Measurements from ENCODE around the gene SLC16A4. TPM values are rescaled to one million over a fixed set of nuclear protein-coding genes. Genes with fewer than 3 reads are reported as not detected.
A peak's percentile ranks its signal among the peaks of the same experiment; 100 is the strongest.

The SLC16A4 gene
- total and polyA plus RNA-seq, 3 donors from 2014 or later: 5.8 to 17.4 (median 8.2) TPM

DNA sequence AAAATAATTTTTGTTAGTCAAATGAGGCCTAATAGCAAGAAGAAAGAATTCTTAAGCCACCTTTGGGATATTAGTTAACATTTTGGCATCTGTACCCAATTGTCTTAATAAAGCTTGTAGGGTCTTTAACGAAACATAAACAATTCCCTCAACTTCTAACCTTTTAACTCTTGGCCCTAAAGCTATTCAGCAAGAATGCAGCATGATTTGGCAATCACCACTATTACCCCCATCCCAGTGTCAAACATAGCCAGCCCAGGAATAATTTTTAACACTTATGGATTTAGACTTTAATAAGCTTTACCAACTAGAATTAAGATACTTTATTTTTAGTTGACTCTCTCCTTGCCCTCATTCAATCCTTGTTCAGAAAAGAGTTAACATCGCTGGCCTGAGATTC lies 2.5 kb upstream of the SLC16A4 start:
- no peak for TF ChIP-seq POLR2A (IDR thresholded peaks at IDR 0.05)
- TF ChIP-seq, protein P1, sequence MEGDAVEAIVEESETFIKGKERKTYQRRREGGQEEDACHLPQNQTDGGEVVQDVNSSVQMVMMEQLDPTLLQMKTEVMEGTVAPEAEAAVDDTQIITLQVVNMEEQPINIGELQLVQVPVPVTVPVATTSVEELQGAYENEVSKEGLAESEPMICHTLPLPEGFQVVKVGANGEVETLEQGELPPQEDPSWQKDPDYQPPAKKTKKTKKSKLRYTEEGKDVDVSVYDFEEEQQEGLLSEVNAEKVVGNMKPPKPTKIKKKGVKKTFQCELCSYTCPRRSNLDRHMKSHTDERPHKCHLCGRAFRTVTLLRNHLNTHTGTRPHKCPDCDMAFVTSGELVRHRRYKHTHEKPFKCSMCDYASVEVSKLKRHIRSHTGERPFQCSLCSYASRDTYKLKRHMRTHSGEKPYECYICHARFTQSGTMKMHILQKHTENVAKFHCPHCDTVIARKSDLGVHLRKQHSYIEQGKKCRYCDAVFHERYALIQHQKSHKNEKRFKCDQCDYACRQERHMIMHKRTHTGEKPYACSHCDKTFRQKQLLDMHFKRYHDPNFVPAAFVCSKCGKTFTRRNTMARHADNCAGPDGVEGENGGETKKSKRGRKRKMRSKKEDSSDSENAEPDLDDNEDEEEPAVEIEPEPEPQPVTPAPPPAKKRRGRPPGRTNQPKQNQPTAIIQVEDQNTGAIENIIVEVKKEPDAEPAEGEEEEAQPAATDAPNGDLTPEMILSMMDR (IDR thresholded peaks at IDR 0.05): no peak
- no peak for DNase-seq

DNA sequence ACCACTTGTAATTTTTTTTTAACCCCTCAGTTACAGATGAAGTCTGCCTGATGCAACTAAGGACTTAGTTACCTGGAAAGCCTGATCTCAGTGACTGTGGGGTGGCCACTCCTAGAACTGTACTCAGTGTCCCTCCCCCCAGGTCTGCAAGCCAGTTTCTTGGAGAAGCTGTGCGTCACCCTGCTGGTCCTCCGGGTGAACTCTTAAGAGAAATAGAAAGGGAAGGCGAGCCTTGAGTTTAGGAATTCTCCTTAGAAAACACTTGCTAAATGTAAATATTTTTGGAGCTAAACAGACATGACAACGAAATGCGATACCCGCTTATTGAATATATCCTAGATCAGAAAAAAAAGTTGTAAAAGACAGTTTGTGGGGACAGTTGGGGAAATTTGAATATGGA lies 730 bp downstream of the SLC16A4 start:
- DNase-seq: peak; percentile 59
- Histone ChIP-seq H3K36me3 (ENCODE audit: low read depth, missing control alignments) (no peaks in the 10 kb centered on the region), H3K4me3 (no peak overlapping the region), H3K9me3 (no peaks in the 10 kb centered on the region), H3K4me1 (no peaks in the 10 kb centered on the region), H3K27ac (peak overlapping the region; percentile 60 to 78), H3K27me3 (no peaks in the 10 kb centered on the region)
- intact Hi-C loops (cut with DNase I; ENCODE audit: low total_unique reads): no loop called here
- 56 to 63% methylated on average over 6 of the region's 6 CpGs for WGBS, 2 donors
- no peak for TF ChIP-seq POLR2A (IDR thresholded peaks at IDR 0.05)
- TF ChIP-seq, protein P1 (IDR thresholded peaks at IDR 0.05): no peak

More for the DNA sequence above, 2.5 kb upstream of the SLC16A4 start:
- Histone ChIP-seq H3K27me3 (no peaks in the 10 kb centered on the region), H3K4me3 (no peak overlapping the region), H3K27ac (no peak overlapping the region), H3K9me3 (no peaks in the 10 kb centered on the region), H3K36me3 (ENCODE audit: low read depth, missing control alignments) (no peaks in the 10 kb centered on the region), H3K4me1 (no peaks in the 10 kb centered on the region)
- intact Hi-C loops (cut with DNase I; ENCODE audit: low total_unique reads): no loop called here
- 82 to 86% methylated on average over 2 of the region's 2 CpGs for WGBS, 2 donors

DNA sequence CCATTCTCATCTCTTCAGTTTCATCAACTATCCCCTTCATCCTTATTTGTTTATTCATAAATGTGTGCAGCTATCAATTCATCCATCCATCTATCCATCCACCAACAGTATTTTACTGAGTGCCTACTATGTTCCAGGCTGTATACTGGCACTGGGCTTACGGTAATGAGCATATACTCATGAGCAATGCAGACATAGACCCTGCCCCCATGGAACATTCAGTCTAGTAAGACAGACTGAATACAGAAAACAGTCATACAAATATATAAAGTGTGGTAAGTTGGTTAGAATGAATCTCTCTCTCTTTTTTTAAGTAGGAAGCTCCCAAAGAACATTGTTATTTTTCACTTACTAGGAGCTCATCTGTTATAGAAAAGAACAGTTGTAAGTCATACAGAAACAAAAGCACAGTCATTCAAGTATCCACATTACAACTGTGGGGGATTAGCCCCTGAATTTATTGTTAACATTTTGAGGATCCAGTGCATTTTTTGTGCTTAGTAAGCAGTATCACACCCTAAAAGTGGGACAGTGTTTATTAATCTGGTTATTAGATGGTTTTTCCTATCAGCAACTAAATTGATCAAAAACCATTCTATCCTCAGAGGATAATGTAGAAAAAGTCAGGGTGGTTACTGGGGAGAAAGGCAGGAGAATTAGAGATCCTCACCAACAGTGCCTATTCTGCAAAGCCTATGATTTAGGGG lies 3.6 kb downstream of the SLC16A4 start:
- 94 to 100% methylated on average over 1 of the region's 1 CpG for WGBS, 2 donors
- TF ChIP-seq, protein P1 (IDR thresholded peaks at IDR 0.05): no peak
- TF ChIP-seq POLR2A (IDR thresholded peaks at IDR 0.05): no peak
- Histone ChIP-seq H3K4me3 (no peak overlapping the region), H3K27me3 (no peaks in the 10 kb centered on the region), H3K36me3 (ENCODE audit: low read depth, missing control alignments) (no peaks in the 10 kb centered on the region), H3K27ac (no peak overlapping the region), H3K9me3 (no peaks in the 10 kb centered on the region), H3K4me1 (no peaks in the 10 kb centered on the region)
- intact Hi-C loops (cut with DNase I; ENCODE audit: low total_unique reads): no loop called here
- DNase-seq: no peak

DNA sequence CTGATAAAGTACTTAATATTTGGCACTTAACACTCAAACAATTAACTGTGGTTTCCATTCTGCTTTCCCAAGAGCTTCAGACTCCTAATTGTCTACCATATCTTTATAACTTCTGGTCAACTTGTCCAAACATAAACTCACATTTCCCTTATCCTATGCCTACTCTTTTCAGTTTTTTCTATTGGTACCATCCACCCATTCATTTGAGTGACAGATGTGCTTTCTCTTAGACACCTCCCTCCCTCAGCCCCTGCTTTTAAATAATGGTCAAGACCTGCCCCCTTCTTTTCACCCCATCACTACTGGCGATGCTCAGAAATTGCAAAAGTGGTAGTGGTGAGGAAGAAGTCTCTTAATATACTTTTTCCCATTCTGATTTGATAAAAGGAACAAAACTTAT lies 5.5 kb downstream of the SLC16A4 start:
- intact Hi-C loops (cut with DNase I; ENCODE audit: low total_unique reads): no loop called here
- no peak for DNase-seq
- Histone ChIP-seq H3K9me3 (no peaks in the 10 kb centered on the region), H3K36me3 (ENCODE audit: low read depth, missing control alignments) (no peaks in the 10 kb centered on the region), H3K27me3 (no peaks in the 10 kb centered on the region), H3K4me1 (no peaks in the 10 kb centered on the region), H3K27ac (no peak overlapping the region), H3K4me3 (no peak overlapping the region)
- WGBS, 2 donors: 96 to 100% methylated on average over 1 of the region's 1 CpG
- TF ChIP-seq POLR2A (IDR thresholded peaks at IDR 0.05): no peak
- TF ChIP-seq, protein P1 (IDR thresholded peaks at IDR 0.05): no peak

Data from testis (tissue), 3 donors.